GM18505 (cell line): ENCODE data around the gene RCAN1.
"Not testable (repeated sequence)": the region's sequence is repeated elsewhere in the genome, so short reads cannot be mapped to it uniquely, and the experiment has no call there.

Experiments
- ATAC-seq: cut with Tn5 transposase; IDR thresholded peaks from one replicate; pipeline ENCODE4 v1.9.1; 2021; ENCODE audit not compliant: unreplicated experiment
- POLR2A ChIP-seq: IDR thresholded peaks from 4 replicates; pipeline ENCODE4 v1.6.1; 2011; ENCODE audit warnings: borderline replicate concordance; ENCODE audit not compliant: insufficient read depth, insufficient read length; ENCODE audit errors: extremely low read depth

The RCAN1 gene

DNA sequence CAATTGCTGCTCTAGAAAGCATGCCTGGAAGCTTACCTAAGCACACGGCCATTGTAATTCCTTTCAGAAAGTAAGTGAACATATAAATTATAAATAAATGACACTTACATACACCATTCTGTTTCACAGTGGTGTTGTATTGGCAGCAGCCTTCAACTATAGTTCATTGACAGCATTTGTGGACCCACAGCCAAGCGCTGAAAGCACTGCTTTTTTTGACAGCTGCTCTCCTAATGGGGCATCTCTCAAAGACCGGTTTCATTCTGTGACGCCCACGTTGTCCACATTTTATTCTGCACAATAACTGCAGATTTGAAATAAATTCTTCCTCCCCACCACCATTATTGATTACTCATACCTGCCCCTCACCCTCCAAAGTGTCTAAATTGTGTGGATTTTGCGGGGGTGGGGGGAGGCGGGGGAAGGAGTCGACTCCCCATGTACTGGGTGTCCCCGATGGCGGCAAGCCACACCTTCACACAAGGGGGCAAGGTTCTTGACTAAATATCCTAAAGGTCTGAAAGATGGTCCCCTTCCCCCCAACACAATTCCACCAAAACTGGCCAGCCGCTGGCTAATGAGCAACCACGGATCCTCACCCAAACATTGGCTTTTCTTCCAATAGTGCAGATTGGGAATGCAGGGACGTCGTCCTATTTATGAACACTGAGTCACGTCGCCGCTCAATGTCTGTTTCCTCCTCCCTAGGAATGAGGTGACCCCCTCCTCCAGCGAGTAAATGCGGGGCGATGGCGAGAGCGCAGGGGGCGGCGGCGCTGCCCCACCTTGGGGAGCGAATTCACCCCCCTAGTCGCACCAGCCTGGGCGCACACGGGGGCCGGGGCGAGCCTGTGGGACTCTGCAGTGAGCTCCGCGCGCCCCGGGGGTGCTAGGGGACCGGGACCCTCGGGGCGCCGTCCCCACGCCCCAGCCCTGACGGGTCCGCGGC, 960 bp downstream of the RCAN1 start:
- no peak for ATAC-seq

DNA sequence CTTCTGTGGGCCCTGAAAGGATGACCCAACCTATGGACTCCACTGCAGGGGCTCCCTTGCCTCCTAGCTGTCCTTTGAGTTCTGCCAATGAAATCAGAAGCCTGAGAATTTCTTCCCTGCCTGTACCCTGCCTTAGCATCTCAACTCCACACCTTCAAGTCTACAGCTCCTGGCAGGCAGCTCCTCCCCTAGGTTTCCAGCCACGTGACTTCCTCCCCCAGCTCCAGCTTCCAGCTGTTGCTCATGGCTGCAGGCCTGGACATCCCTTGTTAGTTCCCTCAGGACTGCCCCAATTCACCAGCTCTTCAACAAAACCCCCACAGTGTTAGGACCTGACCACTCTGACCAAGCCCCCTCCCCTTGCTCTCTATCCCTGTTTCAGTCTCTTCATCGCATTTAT, 2.4 kb downstream of the RCAN1 start:
- no peak for ATAC-seq

More for the DNA sequence above, 960 bp downstream of the RCAN1 start:
- no peak for TF ChIP-seq POLR2A

DNA sequence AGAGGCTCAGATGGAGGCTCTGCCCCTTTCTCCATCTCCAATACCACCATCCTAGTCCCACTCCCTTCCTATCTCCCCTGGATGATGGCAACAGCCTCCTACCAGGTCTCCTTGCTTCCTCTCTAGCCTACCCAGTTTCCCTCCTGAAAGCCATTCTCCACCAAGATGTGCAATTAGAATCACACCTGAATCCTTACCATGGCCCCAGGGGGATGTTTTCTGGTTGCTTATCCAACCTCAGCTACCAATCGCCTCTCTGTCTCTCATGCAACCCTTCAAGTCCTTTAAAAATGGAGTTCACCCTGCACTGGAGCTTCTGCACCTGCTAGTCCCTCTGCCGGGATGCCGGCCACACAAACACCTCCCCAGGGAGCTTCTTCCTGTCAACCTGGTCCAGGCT, 2.9 kb downstream of the RCAN1 start:
- TF ChIP-seq POLR2A, result no peak

More for the DNA sequence above, 2.4 kb downstream of the RCAN1 start:
- no peak for TF ChIP-seq POLR2A

DNA sequence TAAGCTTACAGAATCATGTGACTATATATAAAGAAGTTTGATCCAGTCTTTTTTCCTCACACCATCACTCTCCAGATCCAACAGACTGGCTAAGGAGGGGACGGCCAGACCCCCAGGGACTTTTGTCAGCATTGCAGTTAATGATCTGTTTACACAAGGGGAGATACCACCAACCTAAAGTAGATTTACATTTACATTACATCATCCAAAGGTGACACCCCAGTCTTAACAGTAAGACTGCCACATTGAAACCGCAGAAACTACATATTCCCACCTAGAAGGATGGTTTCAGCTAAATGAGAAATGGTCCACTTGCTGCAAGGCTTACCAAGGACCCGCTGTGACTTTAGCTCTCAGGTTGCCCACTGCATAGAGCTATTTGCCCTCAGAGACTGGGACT, 3.4 kb downstream of the RCAN1 start:
- no peak for ATAC-seq
- no peak for TF ChIP-seq POLR2A

More for the DNA sequence above, 2.9 kb downstream of the RCAN1 start:
- no peak for ATAC-seq

DNA sequence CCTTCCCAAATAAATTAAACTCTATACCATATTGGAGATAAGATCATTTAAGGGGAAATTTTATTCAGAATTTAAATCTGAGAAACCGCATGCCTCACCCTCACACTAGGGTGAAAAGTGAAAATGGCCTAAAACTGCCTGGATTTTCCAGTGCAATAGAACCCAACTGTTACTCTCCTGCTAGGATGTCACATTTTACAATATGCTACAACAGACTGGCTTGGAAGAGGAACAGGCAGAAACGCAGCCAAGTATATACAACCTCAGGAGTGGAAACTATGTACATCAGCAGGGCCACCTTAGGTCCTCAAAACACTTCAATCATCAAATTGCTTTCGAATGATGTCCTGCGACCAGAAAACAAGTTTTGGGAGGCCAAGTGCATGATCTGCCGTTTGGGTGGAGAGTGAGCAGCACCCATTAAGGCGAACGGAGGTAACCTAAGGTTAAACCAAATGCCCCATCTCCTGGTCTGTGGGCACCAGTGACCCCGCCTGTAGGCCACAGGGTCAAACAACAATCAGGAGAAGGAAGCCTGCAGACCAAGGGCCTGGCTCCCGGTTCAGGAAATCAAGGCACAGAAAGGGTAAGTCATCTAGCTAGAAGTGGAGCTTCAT, 4.9 kb downstream of the RCAN1 start:
- TF ChIP-seq POLR2A, result no peak
- ATAC-seq, result no peak

DNA sequence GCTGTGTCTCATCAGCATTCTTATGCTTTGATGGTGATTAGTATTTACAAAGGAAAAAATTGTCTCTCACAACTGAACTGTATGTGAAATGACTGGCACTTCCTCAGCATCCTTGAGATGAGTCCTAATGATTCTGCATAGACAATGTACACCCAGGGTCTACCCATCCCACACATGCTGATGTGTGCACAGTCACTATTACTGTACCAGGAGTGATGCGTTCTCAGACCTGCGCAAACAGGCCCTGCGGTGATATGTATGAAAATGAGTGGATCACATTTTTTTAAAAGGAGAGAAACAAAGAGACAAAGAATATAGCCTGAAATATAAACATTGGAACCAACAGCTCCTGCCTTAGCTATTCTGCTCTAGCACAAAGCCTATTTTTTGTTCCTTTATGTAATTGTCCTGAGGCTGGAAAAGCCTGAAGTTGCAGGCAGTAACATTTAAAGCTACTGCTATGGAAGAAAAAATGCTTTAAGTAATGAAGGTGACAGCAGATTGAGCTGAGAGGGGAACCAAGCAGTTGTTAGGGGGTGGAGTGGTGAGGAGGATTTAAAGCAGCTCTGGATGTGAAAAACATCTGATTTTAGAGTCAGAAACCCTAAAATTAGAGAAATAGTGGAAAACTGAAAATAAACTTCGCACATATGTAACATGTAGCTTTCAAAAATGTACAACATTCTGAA, 5.5 kb downstream of the RCAN1 start:
- no peak for ATAC-seq
- no peak for TF ChIP-seq POLR2A

DNA sequence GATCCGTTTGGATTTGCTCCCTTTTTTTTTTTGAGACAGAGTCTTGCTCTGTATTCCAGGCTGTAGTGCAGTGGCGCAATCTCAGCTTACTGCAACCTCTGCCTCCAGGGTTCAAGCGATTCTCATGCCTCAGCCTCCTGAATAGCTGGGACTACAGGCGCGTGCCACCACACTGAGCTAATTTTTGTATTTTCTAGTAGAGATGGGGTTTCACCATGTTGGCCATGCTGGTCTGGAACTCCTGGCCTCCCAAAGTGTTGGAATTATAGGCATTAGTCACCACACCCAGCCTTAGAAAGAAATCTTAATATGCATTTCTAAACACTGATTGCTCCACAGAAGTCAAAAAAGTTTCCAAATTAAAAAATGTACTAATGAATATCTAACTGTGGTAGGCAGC, 7.5 kb downstream of the RCAN1 start:
- ATAC-seq, result not testable (repeated sequence)

DNA sequence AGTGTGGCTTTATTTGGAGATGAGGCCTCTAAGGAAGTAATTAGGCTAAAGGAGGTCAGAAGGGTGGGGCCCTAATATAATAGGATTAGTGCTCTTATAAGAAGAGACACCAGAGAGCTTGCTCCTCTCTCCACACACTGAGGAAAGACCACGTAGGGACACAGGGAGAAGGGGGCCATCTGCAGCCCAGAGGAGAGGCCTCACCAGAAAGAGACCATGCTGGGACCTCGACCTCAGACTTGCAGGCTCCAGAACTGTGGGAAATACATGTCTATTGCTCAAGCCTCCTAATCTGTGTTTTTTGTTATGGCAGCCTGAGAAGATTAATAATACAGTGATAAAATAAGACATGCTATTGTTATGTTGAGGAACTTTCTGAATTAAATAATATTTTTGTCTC, 8.3 kb downstream of the RCAN1 start:
- ATAC-seq, result no peak
- TF ChIP-seq POLR2A, result no peak

DNA sequence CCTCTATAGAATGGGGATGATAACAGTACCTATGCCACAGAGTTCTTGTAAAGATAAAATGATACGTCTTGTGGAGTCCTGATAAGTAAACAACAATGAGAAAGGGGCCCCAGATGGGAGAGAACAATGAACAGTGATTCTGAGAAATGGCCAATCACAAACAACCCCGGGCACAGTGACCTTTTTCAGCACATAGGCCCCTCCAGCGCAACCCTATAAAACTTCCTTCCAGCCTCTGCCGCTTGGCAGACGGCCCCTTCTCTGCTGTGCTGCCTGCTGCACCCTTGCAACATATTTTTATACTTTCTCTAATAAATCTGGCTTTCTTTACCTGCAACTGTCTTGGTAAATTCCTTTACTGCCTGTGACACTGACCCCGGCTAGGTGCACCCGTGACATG, 8.9 kb downstream of the RCAN1 start:
- ATAC-seq, result no peak
- TF ChIP-seq POLR2A, result no peak

DNA sequence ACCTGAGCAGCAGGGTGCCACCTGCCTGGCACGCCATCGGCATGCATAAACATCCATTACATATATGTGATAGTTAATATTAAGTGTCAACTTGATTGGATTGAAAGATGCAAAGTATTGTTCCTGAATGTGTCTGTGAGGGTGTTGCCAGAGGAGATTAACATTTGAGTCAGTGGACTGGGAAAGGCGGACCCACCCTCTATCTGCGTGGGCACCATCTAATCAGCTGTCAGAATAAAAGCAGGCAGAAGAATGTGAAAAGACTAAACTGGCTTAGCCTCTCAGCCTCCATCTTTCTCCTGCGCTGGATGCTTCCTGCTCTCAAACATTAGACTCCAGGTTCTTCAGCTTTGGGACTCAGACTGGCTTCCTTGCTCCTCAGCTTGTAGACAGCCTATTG, 10.0 kb downstream of the RCAN1 start:
- not testable (repeated sequence) for ATAC-seq

DNA sequence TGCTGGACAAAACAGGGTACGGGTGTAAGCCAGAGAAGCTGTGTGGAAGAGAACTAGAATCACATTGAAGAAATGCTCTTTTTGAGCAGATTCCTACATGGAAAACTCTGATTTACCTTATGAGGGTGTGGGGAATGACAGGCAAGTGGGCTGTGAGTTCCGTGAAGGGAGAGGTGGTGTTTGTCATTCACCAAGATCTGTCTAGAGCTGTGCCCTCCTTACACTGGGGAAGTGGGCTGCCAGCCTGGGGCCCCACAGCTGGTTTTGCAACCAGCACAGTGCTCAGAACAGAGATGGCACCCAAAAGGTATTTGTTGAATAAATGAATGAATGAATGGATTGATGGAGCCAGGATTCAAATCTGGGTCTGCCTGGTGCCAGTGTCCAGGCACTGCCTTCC, 10.4 kb downstream of the RCAN1 start:
- no peak for ATAC-seq
- no peak for TF ChIP-seq POLR2A

DNA sequence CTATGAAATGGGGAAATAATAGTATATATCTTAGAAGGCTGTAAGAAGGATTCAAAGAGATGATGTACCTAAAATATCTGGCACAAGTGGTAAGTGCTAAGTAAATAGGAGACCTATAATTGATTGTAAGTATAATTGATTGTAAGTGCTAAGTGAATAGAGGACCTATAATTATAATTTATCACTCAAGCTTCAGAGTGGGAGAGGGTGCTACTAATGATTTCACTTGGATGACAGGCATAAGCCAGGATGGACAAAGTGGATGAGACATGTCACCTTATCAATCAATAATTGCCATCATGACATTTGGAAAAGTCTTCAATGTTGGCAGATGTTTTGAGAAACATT, 11.2 kb downstream of the RCAN1 start:
- no peak for TF ChIP-seq POLR2A

DNA sequence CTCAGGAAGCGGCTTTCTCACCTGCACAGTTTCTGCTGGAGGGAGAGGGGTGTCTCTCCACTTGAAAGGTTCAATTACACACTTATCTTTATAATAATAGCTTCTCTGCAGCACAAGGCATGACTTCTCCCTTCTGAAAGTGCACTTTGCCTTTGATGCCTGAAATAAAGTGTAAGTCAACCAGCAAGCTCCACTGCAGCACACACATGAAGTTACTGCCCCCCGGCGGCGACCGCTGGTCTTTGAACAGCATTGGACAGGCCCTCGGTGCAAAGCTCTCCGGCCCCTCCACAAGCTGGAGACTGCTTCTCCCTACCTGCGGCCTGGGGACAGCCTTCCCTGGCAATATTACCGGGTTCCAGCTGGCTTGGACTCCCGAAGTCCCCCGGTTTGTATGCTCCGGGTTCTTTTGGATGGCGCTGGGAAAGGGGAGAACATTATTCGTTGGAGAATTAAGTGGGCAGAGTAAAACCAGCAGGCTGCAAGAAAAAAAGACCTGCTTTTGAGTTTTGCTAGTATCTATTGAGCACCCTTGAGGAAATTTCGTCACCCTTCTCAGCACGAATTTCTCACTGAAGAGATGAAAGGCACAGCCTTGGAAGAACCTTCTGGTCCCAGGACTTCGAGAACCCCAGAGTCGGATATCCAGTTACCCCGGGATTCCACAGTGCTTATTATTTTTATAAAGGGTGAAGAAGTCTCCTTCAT, 11.8 kb downstream of the RCAN1 start:
- no peak for TF ChIP-seq POLR2A
- peak; percentile 58 for ATAC-seq

More for the DNA sequence above, 11.2 kb downstream of the RCAN1 start:
- no peak for ATAC-seq
